ENCODE results near the gene MRPL19.

DNA sequence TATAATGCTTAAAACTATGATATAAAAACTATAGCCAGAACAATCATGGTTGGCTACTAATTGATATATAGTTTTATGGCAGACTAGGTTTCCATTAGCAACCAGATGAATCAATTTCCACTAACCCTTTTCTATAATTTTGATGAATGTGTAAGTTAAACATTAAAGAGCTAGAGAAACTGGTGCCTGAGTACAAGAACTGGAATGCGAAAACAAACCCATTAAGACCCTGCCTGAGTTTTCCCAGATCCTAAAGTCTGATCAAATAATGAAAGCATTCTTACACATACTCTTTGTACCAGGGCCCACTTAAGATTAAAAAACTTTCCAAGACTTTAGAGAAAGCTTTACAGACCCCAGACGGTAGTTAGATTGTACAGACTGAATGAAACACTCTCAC, 21.3 kb downstream of the MRPL19 start:
- TF ChIP-seq, protein P1, sequence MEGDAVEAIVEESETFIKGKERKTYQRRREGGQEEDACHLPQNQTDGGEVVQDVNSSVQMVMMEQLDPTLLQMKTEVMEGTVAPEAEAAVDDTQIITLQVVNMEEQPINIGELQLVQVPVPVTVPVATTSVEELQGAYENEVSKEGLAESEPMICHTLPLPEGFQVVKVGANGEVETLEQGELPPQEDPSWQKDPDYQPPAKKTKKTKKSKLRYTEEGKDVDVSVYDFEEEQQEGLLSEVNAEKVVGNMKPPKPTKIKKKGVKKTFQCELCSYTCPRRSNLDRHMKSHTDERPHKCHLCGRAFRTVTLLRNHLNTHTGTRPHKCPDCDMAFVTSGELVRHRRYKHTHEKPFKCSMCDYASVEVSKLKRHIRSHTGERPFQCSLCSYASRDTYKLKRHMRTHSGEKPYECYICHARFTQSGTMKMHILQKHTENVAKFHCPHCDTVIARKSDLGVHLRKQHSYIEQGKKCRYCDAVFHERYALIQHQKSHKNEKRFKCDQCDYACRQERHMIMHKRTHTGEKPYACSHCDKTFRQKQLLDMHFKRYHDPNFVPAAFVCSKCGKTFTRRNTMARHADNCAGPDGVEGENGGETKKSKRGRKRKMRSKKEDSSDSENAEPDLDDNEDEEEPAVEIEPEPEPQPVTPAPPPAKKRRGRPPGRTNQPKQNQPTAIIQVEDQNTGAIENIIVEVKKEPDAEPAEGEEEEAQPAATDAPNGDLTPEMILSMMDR (IDR thresholded peaks at IDR 0.05), result no peak
- TF ChIP-seq POLR2A (IDR thresholded peaks at IDR 0.05), result no peak

Data from thyroid gland (tissue), 4 donors.